ES-I3 (cell line): ENCODE data around the gene B3GALT5.

Source experiments
- H3K36me3 ChIP-seq: 2 replicates; pipeline ENCODE4 v1.6.1; 2013; ENCODE audit warnings: mild to moderate bottlenecking, low read length, control low read depth, moderate library complexity; ENCODE audit not compliant: insufficient read depth
- H3K4me1 ChIP-seq: 2 replicates; pipeline ENCODE4 v1.6.1; 2013; ENCODE audit warnings: mild to moderate bottlenecking, control low read depth, low read length; ENCODE audit not compliant: insufficient read depth
- H3K9ac ChIP-seq: 2 replicates; pipeline ENCODE4 v1.6.1; 2013; ENCODE audit warnings: low read depth, mild to moderate bottlenecking, low read length, moderate library complexity
- H3K9me3 ChIP-seq: 2 replicates; pipeline ENCODE4 v1.6.1; 2013; ENCODE audit warnings: mild to moderate bottlenecking, low read length, moderate library complexity; ENCODE audit not compliant: control insufficient read depth, insufficient read depth

The B3GALT5 gene

DNA sequence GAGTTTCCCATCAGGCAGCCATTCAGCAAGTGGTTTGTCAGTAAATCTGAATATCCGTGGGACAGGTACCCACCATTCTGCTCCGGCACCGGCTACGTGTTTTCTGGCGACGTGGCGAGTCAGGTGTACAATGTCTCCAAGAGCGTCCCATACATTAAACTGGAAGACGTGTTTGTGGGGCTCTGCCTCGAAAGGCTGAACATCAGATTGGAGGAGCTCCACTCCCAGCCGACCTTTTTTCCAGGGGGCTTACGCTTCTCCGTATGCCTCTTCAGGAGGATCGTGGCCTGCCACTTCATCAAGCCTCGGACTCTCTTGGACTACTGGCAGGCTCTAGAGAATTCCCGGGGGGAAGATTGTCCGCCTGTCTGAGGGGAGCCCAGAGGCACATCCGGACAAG lies 48.4 kb downstream of the B3GALT5 start:
- H3K4me1 ChIP-seq, result peaks cover 4% of the 10 kb centered on the region; the same call in 1 of the 2 replicates
- H3K9ac ChIP-seq, result no peak overlapping the region
- H3K36me3 ChIP-seq, result peaks cover 5% of the 10 kb centered on the region
- H3K9me3 ChIP-seq, result no peaks in the 10 kb centered on the region

DNA sequence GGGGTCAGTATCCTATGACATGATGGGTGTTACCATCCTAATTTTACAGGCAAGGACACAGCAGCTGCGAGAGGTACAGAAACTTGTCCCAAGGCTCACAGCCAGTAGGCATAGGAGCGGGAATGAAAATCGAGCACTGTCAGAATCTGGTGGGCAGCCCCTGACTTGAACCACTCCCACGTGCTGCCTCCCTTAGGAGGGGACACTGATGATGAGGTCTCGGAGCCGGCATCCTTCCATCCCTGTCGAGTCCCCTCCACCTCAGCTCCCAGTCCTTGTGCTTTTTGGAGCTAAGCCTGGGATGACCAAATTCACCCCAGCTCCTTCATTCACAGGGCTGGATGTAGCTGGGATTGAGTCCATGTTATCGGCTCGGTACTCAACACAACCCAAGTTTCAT lies 49.0 kb downstream of the B3GALT5 start:
- Histone ChIP-seq H3K36me3 (peaks cover 5% of the 10 kb centered on the region), H3K9me3 (no peaks in the 10 kb centered on the region), H3K4me1 (peaks cover 4% of the 10 kb centered on the region; the same call in 1 of the 2 replicates), H3K9ac (no peak overlapping the region)

DNA sequence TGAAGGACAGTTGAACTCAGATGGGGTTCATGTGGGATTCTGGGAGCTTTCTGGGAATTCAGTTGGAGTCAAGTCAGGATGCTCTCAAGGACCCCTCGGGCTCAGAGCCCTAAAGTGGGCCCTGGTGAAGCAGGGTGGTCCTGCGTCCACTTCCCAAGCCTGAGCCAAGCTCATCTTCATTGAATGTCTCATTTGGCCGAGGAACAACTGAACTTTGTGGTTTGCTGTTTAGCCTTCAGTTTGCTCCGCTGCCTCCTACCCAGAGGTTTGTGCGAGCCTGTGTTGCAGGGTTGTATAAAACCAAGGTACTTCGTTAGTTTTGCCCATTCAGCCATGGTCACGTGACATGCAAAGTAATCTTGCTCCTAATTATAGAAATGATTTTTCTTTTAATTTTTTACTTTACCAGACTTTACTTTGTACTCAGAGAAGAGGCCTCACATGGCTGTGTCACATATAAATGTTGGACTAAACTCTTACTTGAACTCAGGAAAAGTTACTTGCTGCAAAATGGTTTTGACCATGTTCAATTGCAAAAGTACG lies 49.7 kb downstream of the B3GALT5 start:
- H3K9me3 ChIP-seq, result no peaks in the 10 kb centered on the region
- no peak overlapping the region for H3K9ac ChIP-seq
- peaks cover 4% of the 10 kb centered on the region; the same call in 1 of the 2 replicates for H3K4me1 ChIP-seq
- peaks cover 5% of the 10 kb centered on the region for H3K36me3 ChIP-seq

DNA sequence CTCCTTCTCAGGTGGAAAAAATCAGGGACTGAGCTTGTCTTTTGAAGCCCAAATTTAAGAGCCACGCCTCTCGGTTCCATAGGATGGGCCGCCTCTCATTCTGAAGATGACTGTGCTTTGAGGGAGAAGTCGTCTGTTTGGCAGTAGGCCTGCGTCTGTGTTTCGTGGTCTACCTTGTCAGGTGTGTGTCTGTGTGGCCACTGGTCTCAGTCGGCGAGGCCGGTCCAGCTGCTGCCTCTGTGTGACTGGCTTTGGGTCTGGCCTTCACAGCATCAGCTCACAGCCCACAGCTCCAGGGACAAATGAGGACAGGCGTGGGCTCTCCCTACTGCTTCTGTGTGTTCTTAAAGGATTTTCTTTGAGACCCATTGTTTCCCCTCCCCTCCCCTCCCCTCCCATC lies 50.3 kb downstream of the B3GALT5 start:
- Histone ChIP-seq H3K36me3 (peaks cover 5% of the 10 kb centered on the region), H3K9me3 (no peaks in the 10 kb centered on the region), H3K4me1 (peaks cover 4% of the 10 kb centered on the region; the same call in 1 of the 2 replicates), H3K9ac (no peak overlapping the region)

DNA sequence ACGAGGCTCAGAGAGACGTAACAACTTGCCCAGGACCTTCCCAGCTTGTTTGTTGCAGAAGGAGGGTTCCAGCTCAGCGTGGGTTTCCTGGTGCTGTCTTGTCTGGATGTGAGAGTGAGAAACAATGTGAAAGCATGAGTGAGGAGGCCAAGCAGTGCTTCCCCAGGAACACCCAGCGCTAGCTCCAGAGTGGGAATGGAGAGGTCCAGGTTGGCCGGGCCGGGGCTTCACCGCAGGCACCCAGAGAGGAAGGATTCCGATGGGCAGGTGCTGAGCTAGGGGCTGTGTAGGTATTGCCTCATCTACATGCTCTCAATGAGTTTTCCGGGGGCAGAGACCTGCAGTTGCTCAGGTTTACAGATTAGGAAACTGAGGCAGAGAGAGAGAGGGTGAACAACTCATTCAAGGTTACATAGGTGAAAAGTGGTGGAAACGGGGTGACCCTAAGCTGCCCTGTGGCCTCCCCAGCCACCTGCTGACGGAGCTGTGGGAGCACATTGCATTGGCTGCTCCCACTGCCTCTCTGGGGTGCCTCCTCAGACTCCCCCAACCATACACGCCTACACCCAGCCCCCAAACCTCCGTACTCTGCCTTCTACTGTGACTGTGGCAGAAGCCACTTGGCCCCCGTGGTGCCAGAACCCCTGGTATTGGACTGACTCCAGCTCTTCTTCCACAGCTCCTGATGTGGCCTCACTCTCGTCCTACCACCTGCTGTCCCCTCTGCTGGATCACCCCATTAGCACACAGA lies 51.2 kb downstream of the B3GALT5 start:
- no peak overlapping the region for H3K9ac ChIP-seq

DNA sequence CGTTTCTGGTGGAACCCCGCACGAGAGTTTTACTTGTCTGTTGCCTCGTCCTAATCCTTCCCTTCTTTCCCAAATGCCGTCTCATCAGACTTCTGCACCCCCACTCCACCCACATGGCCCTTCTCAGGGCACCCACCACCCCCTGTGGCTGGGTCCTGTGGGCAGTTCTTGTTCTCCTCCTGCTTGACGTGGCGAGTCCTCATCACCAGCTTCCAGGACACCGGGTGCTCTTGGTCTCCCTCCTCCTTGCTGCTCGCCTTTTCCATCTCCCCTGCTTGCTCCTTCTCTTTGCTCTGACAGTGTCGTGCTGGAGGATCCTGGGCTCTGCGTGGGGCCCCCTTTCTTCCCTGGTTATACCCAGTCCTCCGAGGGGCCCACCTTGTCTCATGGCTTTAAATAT lies 51.8 kb downstream of the B3GALT5 start:
- H3K9ac ChIP-seq, result no peak overlapping the region
- H3K9me3 ChIP-seq, result no peaks in the 10 kb centered on the region
- peaks cover 4% of the 10 kb centered on the region; the same call in 1 of the 2 replicates for H3K4me1 ChIP-seq
- H3K36me3 ChIP-seq, result peaks cover under 1% of the 10 kb centered on the region

More for the DNA sequence above, 51.2 kb downstream of the B3GALT5 start:
- Histone ChIP-seq H3K9me3 (no peaks in the 10 kb centered on the region), H3K4me1 (peaks cover 4% of the 10 kb centered on the region; the same call in 1 of the 2 replicates), H3K36me3 (peaks cover 5% of the 10 kb centered on the region)

DNA sequence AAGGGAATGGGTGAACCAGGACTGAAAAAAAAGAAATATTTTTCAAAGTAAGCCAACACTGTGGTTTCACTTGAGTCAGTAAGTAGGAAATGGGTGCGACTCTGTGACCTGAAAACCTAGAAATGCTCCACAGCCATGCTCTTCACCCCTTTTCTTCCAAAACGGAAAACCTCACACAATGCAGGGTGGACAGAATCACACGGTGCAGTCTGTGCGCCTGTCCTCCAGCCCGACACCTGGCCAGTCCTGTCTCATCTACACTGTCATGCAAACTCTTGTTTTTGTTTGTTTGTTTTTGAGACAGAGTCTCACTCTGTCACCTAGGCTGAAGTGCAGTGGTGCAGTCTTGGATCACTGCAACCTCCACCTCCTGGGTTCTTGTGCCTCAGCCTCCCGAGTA lies 53.3 kb downstream of the B3GALT5 start:
- no peaks in the 10 kb centered on the region for H3K4me1 ChIP-seq
- H3K36me3 ChIP-seq, result no peaks in the 10 kb centered on the region; the same call in 1 of the 2 replicates
- no peaks in the 10 kb centered on the region for H3K9me3 ChIP-seq
- no peak overlapping the region for H3K9ac ChIP-seq

DNA sequence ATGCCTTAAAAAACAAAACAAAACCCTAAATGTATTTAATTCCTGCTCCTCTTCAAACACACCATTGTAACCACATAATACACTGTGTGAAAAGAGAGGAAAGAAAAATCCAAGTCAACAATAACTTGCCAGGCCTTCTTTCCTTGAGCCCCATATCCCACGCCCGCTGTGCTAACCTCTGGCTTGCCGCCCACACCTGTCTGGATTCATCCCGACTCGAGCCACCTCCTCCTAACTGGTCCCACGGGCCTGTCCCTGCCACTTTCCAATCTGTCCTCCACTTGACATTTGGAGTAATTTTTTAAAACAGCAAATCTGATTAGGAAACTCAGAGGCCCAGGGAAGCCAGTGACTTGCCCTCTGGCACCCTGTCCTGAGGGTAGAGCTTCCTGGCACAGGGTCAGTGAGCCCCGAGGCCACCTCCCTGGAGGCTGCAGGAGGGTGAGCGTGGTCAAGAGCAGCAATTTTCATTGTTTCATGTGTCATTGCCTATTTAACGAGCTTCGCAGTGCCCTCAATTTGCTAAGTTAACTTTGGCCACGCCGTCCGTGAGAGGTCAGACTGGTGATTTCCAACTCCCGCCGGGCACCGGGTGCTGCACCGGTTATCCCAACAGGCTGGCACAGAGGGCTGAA lies 54.1 kb downstream of the B3GALT5 start:
- no peak overlapping the region for H3K9ac ChIP-seq
- no peaks in the 10 kb centered on the region; the same call in 1 of the 2 replicates for H3K36me3 ChIP-seq
- H3K4me1 ChIP-seq, result no peaks in the 10 kb centered on the region
- H3K9me3 ChIP-seq, result no peaks in the 10 kb centered on the region

DNA sequence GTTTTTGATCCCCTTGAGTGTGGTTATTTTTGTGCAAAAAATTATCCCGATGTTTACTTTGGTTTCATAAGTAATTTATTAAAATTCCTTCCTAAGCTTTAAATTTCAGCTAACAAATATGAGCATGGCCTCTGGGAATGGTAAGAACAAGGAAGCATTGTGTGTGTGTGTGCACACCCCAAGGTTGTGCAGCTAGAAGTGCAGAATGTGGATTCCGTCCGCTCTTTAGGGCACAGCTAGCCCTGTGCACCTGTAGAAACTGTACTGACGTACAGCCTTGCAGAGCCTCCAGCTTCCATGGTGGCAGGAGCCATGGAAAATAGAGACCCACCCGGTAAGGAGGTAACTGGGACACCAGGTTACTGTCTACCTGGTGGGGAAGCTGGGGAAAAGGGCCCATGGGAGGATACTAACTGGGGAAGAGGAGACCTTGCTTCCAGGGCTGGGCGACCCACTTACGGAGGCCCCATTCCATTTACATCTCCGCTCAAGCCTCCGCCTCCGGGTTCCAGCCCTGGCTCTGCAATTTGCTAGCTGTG lies 54.7 kb downstream of the B3GALT5 start:
- Histone ChIP-seq H3K9me3 (no peaks in the 10 kb centered on the region), H3K36me3 (no peaks in the 10 kb centered on the region; the same call in 1 of the 2 replicates), H3K9ac (no peak overlapping the region), H3K4me1 (no peaks in the 10 kb centered on the region)

DNA sequence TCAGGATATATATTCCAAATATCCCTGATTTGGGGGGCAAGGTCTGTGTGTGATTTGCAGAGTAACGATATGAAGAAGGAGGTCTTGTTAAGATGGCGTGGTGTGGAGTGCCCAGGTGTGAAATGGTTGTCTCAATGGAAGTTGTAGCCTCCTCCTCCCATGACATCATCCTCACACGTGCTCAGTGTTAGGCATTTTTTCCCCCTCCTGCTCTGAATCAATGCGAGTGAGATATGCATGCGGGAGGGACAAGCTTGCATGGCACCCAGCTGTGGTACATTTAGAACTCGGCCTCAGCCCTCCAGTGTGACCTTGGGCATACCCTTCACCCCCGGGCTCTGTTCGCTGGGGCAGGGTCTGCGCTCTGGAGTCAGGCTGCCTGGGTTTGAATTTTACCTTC lies 55.6 kb downstream of the B3GALT5 start:
- Histone ChIP-seq H3K4me1 (no peaks in the 10 kb centered on the region), H3K9ac (no peak overlapping the region), H3K36me3 (no peaks in the 10 kb centered on the region; the same call in 1 of the 2 replicates)

DNA sequence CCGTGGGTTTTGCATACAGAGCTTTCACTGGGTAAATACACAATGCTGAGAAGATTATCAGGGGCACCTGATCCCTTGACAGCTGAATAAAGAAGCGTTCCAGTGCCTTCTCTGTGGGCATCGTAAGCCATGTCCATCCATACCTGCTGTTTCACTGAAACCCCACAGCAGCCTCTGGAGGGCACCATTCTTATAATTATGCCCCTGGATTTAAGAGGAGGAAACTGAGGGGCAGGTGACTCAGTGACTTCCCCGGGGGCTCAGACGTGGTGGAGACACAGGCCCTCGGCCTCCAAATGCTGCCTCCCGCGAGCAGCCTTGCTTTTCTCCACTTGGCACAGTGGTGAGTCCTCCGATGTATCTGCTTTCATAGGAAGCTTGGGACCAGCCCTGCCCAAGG lies 56.7 kb downstream of the B3GALT5 start:
- Histone ChIP-seq H3K36me3 (no peaks in the 10 kb centered on the region; the same call in 1 of the 2 replicates), H3K9ac (no peak overlapping the region), H3K4me1 (no peaks in the 10 kb centered on the region), H3K9me3 (no peaks in the 10 kb centered on the region)

More for the DNA sequence above, 55.6 kb downstream of the B3GALT5 start:
- H3K9me3 ChIP-seq, result no peaks in the 10 kb centered on the region

DNA sequence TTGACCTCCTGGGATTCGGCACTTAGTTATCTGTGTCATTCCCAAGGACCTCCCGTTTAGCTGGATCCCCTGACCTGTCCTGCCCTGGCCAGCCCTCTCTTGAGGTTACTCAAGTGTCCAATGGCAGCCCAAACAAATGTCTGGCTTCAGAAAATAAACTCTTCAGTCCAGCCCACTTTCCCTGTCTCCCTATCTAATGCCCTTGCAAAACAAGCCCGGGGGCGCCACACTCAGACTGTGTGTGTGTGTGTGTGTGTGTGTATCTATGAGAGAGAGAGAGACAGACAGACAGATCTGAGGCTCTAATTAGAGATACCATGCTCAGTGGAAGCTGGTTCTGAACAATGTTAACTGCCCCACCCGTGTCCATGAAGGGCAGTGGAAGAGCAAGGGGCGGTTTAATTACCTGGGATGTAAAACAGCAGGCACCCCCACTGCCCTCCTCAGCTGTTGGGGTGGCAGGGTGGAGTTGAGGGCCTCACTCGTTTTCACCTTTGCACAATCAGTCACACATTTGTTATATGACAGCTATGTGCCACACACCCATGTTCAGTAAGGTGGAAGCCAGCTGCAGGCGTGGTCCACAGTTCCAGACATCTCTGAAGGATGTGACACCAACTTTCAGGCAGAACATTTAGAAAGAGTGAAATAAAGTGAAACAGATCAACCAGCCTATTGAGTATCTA lies 57.4 kb downstream of the B3GALT5 start:
- Histone ChIP-seq H3K9ac (no peak overlapping the region), H3K36me3 (no peaks in the 10 kb centered on the region; the same call in 1 of the 2 replicates), H3K4me1 (no peaks in the 10 kb centered on the region), H3K9me3 (no peaks in the 10 kb centered on the region)

DNA sequence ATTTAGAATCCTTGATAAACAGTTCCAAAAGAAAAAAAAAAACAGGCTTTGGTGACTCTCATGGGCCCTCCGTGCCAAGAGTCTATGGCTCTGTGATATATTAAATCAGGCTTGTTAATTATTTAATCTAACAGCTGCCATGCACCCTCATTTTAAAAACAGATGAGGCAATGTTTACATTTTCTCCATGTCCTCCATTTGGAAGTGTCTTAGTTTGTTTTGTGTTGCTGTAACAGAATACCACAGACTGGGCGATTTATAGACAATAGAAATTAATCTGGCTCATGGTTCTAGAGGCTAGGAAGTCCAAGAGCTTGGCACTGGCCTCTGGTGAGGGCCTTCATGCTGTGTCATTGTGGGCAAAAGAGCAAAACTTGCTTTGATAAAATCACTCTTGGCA lies 58.0 kb downstream of the B3GALT5 start:
- Histone ChIP-seq H3K9ac (no peak overlapping the region), H3K4me1 (0 out of 2 replicates have a peak, but pooled peaks cover under 1% of the 10 kb centered on the region), H3K36me3 (no peaks in the 10 kb centered on the region), H3K9me3 (no peaks in the 10 kb centered on the region)

DNA sequence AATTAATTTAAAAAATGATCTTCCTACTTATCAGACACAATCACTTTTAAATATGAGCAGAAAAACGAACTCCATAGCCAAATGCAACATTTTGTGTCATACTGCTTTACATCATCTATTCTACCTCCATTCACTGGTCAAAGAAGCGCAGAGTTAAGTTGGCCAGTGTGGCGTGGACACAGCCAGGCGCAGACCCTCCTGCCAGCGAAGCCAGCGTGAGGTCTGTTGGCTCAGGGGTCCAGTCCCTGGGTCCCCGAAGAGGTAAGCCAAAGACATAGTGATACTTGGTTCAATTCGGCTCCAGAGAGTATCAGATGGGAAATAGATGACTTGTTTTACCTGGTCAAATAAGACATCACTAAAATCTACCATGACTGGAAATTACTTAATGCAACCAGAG lies 59.2 kb downstream of the B3GALT5 start:
- H3K9me3 ChIP-seq, result no peaks in the 10 kb centered on the region
- 0 out of 2 replicates have a peak, but pooled peaks cover 4% of the 10 kb centered on the region for H3K4me1 ChIP-seq

More for the DNA sequence above, 59.2 kb downstream of the B3GALT5 start:
- no peak overlapping the region for H3K9ac ChIP-seq
- no peaks in the 10 kb centered on the region for H3K36me3 ChIP-seq
